ENCODE data around the gene CHMP1A. TPM values are rescaled to one million over a fixed set of nuclear protein-coding genes. Genes with fewer than 3 reads are reported as not detected.

Gene CHMP1A
- total and polyA plus RNA-seq, 10 donors = 44.4 to 96.2 (median 76.5) TPM

DNA sequence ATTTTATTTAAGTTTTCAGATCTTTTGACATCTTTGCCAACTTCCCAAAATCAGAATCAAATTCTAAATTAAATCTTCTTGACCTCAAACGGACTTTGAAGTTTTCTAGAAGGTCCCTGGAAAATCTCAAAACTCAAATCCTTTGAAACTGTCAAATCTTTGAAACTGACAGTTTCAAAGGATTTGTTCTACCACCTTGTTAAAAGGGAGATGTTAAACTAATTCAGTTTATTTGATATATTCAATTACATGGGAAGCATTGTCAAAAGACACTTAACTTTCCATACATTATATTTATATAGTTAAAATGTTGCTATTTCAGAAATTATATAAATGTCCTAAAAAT is 47.4 kb downstream of the CHMP1A start:
- Histone ChIP-seq H3K27me3 (replicated peaks in 1 of 7) (peaks cover 0 to 7% (median 0%) of the 10 kb centered on the region in 7 donors), H3K27ac (no peak overlapping the region), H3K4me3 (no peak overlapping the region), H3K4me1 (peaks cover 0 to 8% (median 4%) of the 10 kb centered on the region in 6 donors), H3K36me3 (no peaks in the 10 kb centered on the region), H3K9me3 (no peaks in the 10 kb centered on the region)
- TF ChIP-seq POLR2AphosphoS5 (IDR thresholded peaks at IDR 0.05) = no peak
- TF ChIP-seq, protein P1, sequence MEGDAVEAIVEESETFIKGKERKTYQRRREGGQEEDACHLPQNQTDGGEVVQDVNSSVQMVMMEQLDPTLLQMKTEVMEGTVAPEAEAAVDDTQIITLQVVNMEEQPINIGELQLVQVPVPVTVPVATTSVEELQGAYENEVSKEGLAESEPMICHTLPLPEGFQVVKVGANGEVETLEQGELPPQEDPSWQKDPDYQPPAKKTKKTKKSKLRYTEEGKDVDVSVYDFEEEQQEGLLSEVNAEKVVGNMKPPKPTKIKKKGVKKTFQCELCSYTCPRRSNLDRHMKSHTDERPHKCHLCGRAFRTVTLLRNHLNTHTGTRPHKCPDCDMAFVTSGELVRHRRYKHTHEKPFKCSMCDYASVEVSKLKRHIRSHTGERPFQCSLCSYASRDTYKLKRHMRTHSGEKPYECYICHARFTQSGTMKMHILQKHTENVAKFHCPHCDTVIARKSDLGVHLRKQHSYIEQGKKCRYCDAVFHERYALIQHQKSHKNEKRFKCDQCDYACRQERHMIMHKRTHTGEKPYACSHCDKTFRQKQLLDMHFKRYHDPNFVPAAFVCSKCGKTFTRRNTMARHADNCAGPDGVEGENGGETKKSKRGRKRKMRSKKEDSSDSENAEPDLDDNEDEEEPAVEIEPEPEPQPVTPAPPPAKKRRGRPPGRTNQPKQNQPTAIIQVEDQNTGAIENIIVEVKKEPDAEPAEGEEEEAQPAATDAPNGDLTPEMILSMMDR (IDR thresholded peaks at IDR 0.05 in 8 of 11, conservative IDR thresholded peaks at IDR 0.05 in 3 of 11) = no peak
- no peak for TF ChIP-seq POLR2A (IDR thresholded peaks at IDR 0.05)
- no peak for DNase-seq
- WGBS, 5 donors = 46 to 78% (median 68%) methylated on average over 1 of the region's 1 CpG
- intact Hi-C loops (cut with DNase I; ENCODE audit: low total_unique reads) = no loop called here

GRCh38 chr16:89607937-89608740 is 49.4 kb downstream of the CHMP1A start:
- intact Hi-C loops (cut with DNase I; ENCODE audit: low total_unique reads) = no loop called here
- Histone ChIP-seq H3K4me1 (peaks cover 0 to 4% (median 2%) of the 10 kb centered on the region in 6 donors), H3K27me3 (replicated peaks in 1 of 7) (peaks cover 0 to 15% (median under 1%) of the 10 kb centered on the region in 7 donors), H3K4me3 (no peak overlapping the region), H3K36me3 (no peaks in the 10 kb centered on the region), H3K27ac (no peak overlapping the region), H3K9me3 (no peaks in the 10 kb centered on the region)
- TF ChIP-seq, protein P1 (IDR thresholded peaks at IDR 0.05 in 8 of 11, conservative IDR thresholded peaks at IDR 0.05 in 3 of 11) = no peak
- TF ChIP-seq POLR2AphosphoS5 (IDR thresholded peaks at IDR 0.05) (no peak), POLR2A (IDR thresholded peaks at IDR 0.05) (no peak)
- no peak for DNase-seq
- WGBS, 5 donors = 75 to 86% (median 86%) methylated on average over 32 of the region's 32 CpGs

DNA sequence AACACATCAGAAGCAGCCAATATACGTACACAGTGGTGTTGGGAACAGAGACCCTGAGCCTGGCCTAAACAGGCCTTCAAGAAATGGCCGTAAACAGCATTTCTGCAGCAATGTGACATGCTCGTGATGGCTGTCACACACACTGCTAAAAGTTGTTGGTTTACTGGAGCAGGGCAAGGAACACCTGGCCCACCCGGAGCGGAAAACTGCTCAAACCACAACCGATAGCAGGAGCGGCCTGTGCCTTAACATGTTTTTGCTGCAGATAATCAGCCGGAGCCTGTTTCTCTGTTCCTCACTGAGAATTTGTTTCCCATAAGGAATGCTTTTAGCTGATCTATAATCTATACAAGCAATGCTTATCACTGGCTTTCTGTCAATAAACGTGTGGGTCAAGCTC is 50.1 kb downstream of the CHMP1A start:
- peaks cover 0 to 9% (median 7%) of the 10 kb centered on the region in 6 donors for H3K4me1 ChIP-seq
- H3K9me3 ChIP-seq = no peaks in the 10 kb centered on the region
- peaks cover 0 to 21% (median 6%) of the 10 kb centered on the region in 7 donors for H3K27me3 ChIP-seq (replicated peaks in 1 of 7)
- intact Hi-C loops (cut with DNase I; ENCODE audit: low total_unique reads) = no loop called here
- no peak overlapping the region for H3K4me3 ChIP-seq
- 81 to 86% (median 85%) methylated on average over 9 of the region's 9 CpGs for WGBS, 5 donors
- no peak overlapping the region for H3K27ac ChIP-seq
- DNase-seq = no peak
- H3K36me3 ChIP-seq = no peaks in the 10 kb centered on the region
- TF ChIP-seq POLR2AphosphoS5 (IDR thresholded peaks at IDR 0.05) (no peak), POLR2A (IDR thresholded peaks at IDR 0.05) (no peak)
- TF ChIP-seq, protein P1 (IDR thresholded peaks at IDR 0.05 in 8 of 11, conservative IDR thresholded peaks at IDR 0.05 in 3 of 11) = no peak

DNA sequence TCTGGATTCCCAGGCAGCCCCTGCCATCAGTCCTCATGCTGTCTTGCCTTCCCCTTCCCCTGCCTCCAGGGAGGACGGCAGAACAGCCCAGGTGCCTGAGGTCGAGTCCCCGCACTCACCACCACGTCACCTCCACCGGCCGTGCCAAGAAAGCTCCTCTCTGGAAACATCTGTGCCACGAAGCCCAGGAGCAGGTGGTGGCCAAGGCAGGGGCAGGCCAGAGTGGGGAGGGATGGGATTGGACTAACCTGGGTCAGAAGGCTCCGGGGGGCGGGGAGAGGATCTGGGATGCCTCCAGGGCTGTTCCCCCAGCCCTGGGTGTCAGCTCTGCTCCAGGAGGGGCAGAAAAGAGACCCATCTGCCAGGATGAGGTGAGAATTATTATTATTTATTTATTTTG is 51.5 kb downstream of the CHMP1A start:
- Histone ChIP-seq H3K36me3 (no peaks in the 10 kb centered on the region), H3K27me3 (replicated peaks in 1 of 7) (peaks cover 0 to 26% (median 6%) of the 10 kb centered on the region in 7 donors), H3K4me3 (no peak overlapping the region), H3K27ac (no peak overlapping the region), H3K4me1 (peaks cover 0 to 15% (median 14%) of the 10 kb centered on the region in 6 donors), H3K9me3 (no peaks in the 10 kb centered on the region)
- no peak for DNase-seq
- intact Hi-C loops (cut with DNase I; ENCODE audit: low total_unique reads) = no loop called here
- 81 to 96% (median 88%) methylated on average over 7 to 9 of the region's 9 CpGs for WGBS, 5 donors
- TF ChIP-seq POLR2A (IDR thresholded peaks at IDR 0.05) (no peak), POLR2AphosphoS5 (IDR thresholded peaks at IDR 0.05) (no peak)
- TF ChIP-seq, protein P1 (IDR thresholded peaks at IDR 0.05 in 8 of 11, conservative IDR thresholded peaks at IDR 0.05 in 3 of 11) = no peak
